Keratinocyte (primary cell): Measurements from ENCODE around the gene SNX13. TPM values are rescaled to one million over a fixed set of nuclear protein-coding genes. Genes with fewer than 3 reads are reported as not detected.

Source experiments
- DNase-seq: peaks from one replicate; pipeline ENCODE4 v3.0.0-alpha.2; 2011; ENCODE audit warnings: low read depth, missing footprints, low spot score
- FAIRE-seq: peaks from 2 replicates; lab custom pipeline; 2011; peaks lifted over from hg19 to GRCh38; lab: Jason Lieb, UNC
- H2AFZ ChIP-seq: 2 replicates; pipeline ENCODE4 v1.6.0; 2012; ENCODE audit warnings: low read length, control low read depth, inconsistent platforms; ENCODE audit not compliant: control insufficient read depth
- H3K27ac ChIP-seq: 2 replicates; pipeline ENCODE4 v1.5.1; 2011; ENCODE audit warnings: low read length; ENCODE audit not compliant: control insufficient read depth, insufficient read depth
- H3K27me3 ChIP-seq: 3 replicates; pipeline ENCODE4 v1.6.0; 2011; ENCODE audit warnings: low read length; ENCODE audit not compliant: control insufficient read depth, insufficient read depth; ENCODE audit errors: extremely low read depth
- H3K36me3 ChIP-seq, 2 experiments: 2 replicates in 1 of 2; 3 replicates in 1 of 2; pipeline ENCODE4 v1.5.1; 2011; ENCODE audit warnings: low read length in 2 of 2, mild to moderate bottlenecking in 1 of 2; ENCODE audit not compliant: control insufficient read depth in 2 of 2, insufficient read depth in 2 of 2; ENCODE audit errors: extremely low read depth in 1 of 2
- H3K4me1 ChIP-seq: 3 replicates; pipeline ENCODE4 v1.5.1; 2011; ENCODE audit warnings: low read length; ENCODE audit not compliant: control insufficient read depth, insufficient read depth; ENCODE audit errors: extremely low read depth
- H3K4me2 ChIP-seq: 3 replicates; pipeline ENCODE4 v1.6.0; 2011; ENCODE audit warnings: low read depth, low read length; ENCODE audit not compliant: control insufficient read depth, insufficient read depth; ENCODE audit errors: extremely low read depth
- H3K4me3 ChIP-seq, 3 experiments: fragments of 200-600 bp in 1 of 3; sonication (generic) in 1 of 3; 2 replicates in 2 of 3; 3 replicates in 1 of 3; pipeline ENCODE4 v1.5.1; 2011 to 2016; ENCODE audit warnings: low read length in 3 of 3, mild to moderate bottlenecking in 3 of 3, control low read depth in 2 of 3, inconsistent platforms in 1 of 3, low read depth in 1 of 3, mixed read lengths in 1 of 3, mixed run types in 1 of 3, moderate library complexity in 1 of 3; ENCODE audit not compliant: control insufficient read depth in 2 of 3, insufficient read depth in 2 of 3; ENCODE audit errors: extremely low read depth in 1 of 3
- H3K79me2 ChIP-seq: 2 replicates; pipeline ENCODE4 v1.6.0; 2012; ENCODE audit warnings: low read length; ENCODE audit not compliant: control insufficient read depth, insufficient read depth
- H3K9ac ChIP-seq: 3 replicates; pipeline ENCODE4 v1.6.0; 2011; ENCODE audit warnings: low read length; ENCODE audit not compliant: control insufficient read depth, insufficient read depth; ENCODE audit errors: extremely low read depth
- H3K9me1 ChIP-seq: 3 replicates; pipeline ENCODE4 v1.6.0; 2011; ENCODE audit warnings: low read length; ENCODE audit not compliant: control insufficient read depth, insufficient read depth; ENCODE audit errors: extremely low read depth
- H3K9me3 ChIP-seq: 2 replicates; pipeline ENCODE4 v1.5.1; 2012; ENCODE audit warnings: low read depth, low read length; ENCODE audit not compliant: control insufficient read depth
- H4K20me1 ChIP-seq: 3 replicates; pipeline ENCODE4 v1.6.0; 2011; ENCODE audit warnings: low read length; ENCODE audit not compliant: control insufficient read depth, insufficient read depth; ENCODE audit errors: extremely low read depth
- EZH2 ChIP-seq: IDR thresholded peaks from one replicate; pipeline ENCODE4 v1.6.1; 2012; ENCODE audit warnings: inconsistent platforms, mild to moderate bottlenecking, low read length, moderate library complexity
- dilution Hi-C: fragments of 300-500 bp; cut with MboI; formaldehyde crosslinking; loops from one replicate; pipeline ENCODE4 v1.7.0; 2020; ENCODE audit warnings: low sequenced_read_pairs; ENCODE audit not compliant: extremely low pct_ligation_motif_present
- polyA plus RNA-seq, 5 experiments: library from polyadenylated mRNA; depleted of rRNA in 3 of 5; stranded (reverse) in 3 of 5; stranded (forward) in 1 of 5; unstranded in 1 of 5; fragments of >200 nt; gene quantifications; 1 replicate in 1 of 5; 2 replicates in 3 of 5; 3 replicates in 1 of 5; pipeline versions ENCODE4 v1.2.1 to v1.2.3, GENCODE V29; 2011 to 2012; ENCODE audit warnings: missing spikeins in 2 of 5, low read depth in 1 of 5, low replicate concordance in 1 of 5
- TF ChIP-seq, protein P1 (sequence below), 3 experiments: IDR thresholded peaks in 1 of 3; conservative IDR thresholded peaks in 1 of 3; optimal IDR thresholded peaks in 1 of 3; 2 replicates in 2 of 3; 3 replicates in 1 of 3; pipeline versions ENCODE3 to v1.5.1; 2011; ENCODE audit warnings: low read length in 3 of 3, mild to moderate bottlenecking in 3 of 3, moderate library complexity in 2 of 3, control low read depth in 1 of 3, inconsistent platforms in 1 of 3; ENCODE audit not compliant: insufficient read depth in 2 of 3; ENCODE audit errors: extremely low read depth in 1 of 3

The SNX13 gene
- polyA plus RNA-seq, 1 donor (not counting 4 experiments of a cell fraction or from before 2014, with no cell fraction given), result 22.6 TPM

- Histone ChIP-seq H3K4me3 (no peak overlapping the region), H4K20me1 (no peaks in the 10 kb centered on the region), H3K4me1 (peaks cover 10% of the 10 kb centered on the region), H3K27ac (no peak overlapping the region), H3K4me2 (no peak overlapping the region), H3K27me3 (no peaks in the 10 kb centered on the region), H3K9ac (no peak overlapping the region), H2AFZ (no peak overlapping the region), H3K79me2 (no peaks in the 10 kb centered on the region), H3K36me3 (no peaks in the 10 kb centered on the region), H3K9me3 (no peaks in the 10 kb centered on the region), H3K9me1 (no peaks in the 10 kb centered on the region)
- no peak for TF ChIP-seq EZH2
- TF ChIP-seq, protein P1, sequence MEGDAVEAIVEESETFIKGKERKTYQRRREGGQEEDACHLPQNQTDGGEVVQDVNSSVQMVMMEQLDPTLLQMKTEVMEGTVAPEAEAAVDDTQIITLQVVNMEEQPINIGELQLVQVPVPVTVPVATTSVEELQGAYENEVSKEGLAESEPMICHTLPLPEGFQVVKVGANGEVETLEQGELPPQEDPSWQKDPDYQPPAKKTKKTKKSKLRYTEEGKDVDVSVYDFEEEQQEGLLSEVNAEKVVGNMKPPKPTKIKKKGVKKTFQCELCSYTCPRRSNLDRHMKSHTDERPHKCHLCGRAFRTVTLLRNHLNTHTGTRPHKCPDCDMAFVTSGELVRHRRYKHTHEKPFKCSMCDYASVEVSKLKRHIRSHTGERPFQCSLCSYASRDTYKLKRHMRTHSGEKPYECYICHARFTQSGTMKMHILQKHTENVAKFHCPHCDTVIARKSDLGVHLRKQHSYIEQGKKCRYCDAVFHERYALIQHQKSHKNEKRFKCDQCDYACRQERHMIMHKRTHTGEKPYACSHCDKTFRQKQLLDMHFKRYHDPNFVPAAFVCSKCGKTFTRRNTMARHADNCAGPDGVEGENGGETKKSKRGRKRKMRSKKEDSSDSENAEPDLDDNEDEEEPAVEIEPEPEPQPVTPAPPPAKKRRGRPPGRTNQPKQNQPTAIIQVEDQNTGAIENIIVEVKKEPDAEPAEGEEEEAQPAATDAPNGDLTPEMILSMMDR (optimal IDR thresholded peaks at IDR 0.05 in 1 of 3, IDR thresholded peaks at IDR 0.05 in 1 of 3, conservative IDR thresholded peaks at IDR 0.05 in 1 of 3; ENCODE audit: extremely low read depth in 1 of 3, insufficient read depth in 2 of 3, low read length in 3 of 3), result no peak
- dilution Hi-C loops, result no loop called here
- DNase-seq (no peak), FAIRE-seq (no peak)
These were observed 44.0 kb upstream of the SNX13 start for GRCh38 chr7:17984288-17984687.

DNA sequence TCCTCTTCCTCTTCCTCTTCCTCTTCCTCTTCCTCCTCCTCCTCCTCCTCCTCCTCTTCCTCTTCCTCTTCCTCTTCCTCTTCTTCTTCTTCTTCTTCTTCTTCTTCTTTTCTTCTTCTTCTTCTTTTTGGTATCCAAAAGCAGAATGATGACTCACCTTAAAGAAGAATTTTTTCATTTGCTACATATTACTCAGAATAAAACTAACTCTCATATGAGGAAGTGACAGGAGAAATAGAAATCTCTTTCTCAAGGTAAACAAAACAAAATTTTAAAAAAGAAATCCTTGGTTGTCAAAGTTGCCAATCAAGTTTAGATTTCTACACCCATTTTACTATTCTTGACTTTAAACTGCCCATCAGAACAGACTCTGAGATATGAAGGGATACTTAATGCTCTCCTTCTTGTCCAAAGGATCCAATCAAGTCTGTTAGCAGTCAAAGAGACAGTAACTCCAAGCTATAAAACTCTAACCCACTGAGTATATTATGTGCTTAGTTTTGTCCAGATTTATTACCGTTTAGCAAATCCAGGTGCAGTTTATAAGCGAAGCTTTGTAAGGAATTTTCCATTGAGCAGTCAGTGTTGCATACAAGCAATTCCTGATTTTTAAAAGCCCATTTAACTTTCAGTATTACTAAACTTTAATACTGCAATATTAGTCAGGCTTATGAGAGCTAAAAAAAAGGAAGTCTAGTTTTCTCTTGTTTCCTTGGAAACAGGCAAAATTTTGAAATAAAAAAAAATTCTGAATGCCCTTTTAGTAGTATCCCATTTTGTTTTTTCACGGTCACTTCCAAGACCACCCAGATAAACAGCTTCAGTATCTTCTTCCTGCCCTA lies 43.1 kb upstream of the SNX13 start:
- H3K27me3 ChIP-seq, result no peaks in the 10 kb centered on the region
- FAIRE-seq (no peak), DNase-seq (no peak)
- H3K4me3 ChIP-seq, result no peak overlapping the region
- no peaks in the 10 kb centered on the region for H3K36me3 ChIP-seq
- H3K4me2 ChIP-seq, result no peak overlapping the region
- H3K9me3 ChIP-seq, result no peaks in the 10 kb centered on the region
- no peak overlapping the region for H3K27ac ChIP-seq
- H4K20me1 ChIP-seq, result no peaks in the 10 kb centered on the region
- H3K9me1 ChIP-seq, result no peaks in the 10 kb centered on the region
- H3K4me1 ChIP-seq, result peaks cover 10% of the 10 kb centered on the region
- no peak overlapping the region for H2AFZ ChIP-seq
- TF ChIP-seq EZH2, result no peak
- TF ChIP-seq, protein P1 (optimal IDR thresholded peaks at IDR 0.05 in 1 of 3, IDR thresholded peaks at IDR 0.05 in 1 of 3, conservative IDR thresholded peaks at IDR 0.05 in 1 of 3; ENCODE audit: extremely low read depth in 1 of 3, insufficient read depth in 2 of 3, low read length in 3 of 3), result no peak
- no peak overlapping the region for H3K9ac ChIP-seq
- H3K79me2 ChIP-seq, result no peaks in the 10 kb centered on the region
- dilution Hi-C loops, result no loop called here
